Measurements from ENCODE around the gene LIN37.

- TF ChIP-seq BACH2 (CRISPR knock-in tag; IDR thresholded peaks at IDR 0.05; ENCODE audit: borderline replicate concordance) (no peak), ZNF70 (CRISPR knock-in tag; IDR thresholded peaks at IDR 0.05) (no peak), ESRRG (CRISPR knock-in tag; IDR thresholded peaks at IDR 0.05) (no peak), TOX (CRISPR knock-in tag; IDR thresholded peaks at IDR 0.05; ENCODE audit: borderline replicate concordance) (no peak), ZFP30 (CRISPR knock-in tag; IDR thresholded peaks at IDR 0.05) (no peak), OSR1 (CRISPR knock-in tag; IDR thresholded peaks at IDR 0.05) (no peak), GLIS3 (CRISPR knock-in tag; IDR thresholded peaks at IDR 0.05) (no peak), ARNTL (CRISPR knock-in tag; IDR thresholded peaks at IDR 0.05; ENCODE audit: borderline replicate concordance, low read depth) (no peak), SNAI2 (CRISPR knock-in tag; IDR thresholded peaks at IDR 0.05) (no peak), ZC3H10 (CRISPR knock-in tag; IDR thresholded peaks at IDR 0.05) (no peak), TSHZ2 (CRISPR knock-in tag; IDR thresholded peaks at IDR 0.05) (no peak), PATZ1 (CRISPR knock-in tag; IDR thresholded peaks at IDR 0.05; ENCODE audit: borderline replicate concordance) (no peak)
- TF ChIP-seq, protein P1, sequence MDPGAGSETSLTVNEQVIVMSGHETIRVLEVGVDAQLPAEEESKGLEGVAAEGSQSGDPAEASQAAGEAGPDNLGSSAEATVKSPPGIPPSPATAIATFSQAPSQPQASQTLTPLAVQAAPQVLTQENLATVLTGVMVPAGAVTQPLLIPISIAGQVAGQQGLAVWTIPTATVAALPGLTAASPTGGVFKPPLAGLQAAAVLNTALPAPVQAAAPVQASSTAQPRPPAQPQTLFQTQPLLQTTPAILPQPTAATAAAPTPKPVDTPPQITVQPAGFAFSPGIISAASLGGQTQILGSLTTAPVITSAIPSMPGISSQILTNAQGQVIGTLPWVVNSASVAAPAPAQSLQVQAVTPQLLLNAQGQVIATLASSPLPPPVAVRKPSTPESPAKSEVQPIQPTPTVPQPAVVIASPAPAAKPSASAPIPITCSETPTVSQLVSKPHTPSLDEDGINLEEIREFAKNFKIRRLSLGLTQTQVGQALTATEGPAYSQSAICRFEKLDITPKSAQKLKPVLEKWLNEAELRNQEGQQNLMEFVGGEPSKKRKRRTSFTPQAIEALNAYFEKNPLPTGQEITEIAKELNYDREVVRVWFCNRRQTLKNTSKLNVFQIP (CRISPR knock-in tag; IDR thresholded peaks at IDR 0.05; ENCODE audit: borderline replicate concordance, low read depth), result no peak
Observed at GRCh38 chr19:35773020-35773806, 24.8 kb downstream of the LIN37 start.
